ENCODE results near the gene HMGCL.
"Not testable (repeated sequence)": the region's sequence is repeated elsewhere in the genome, so short reads cannot be mapped to it uniquely, and the experiment has no call there.

HMGCL gene

GRCh38 chr1:23825076-23825761, at the start of gene HMGCL:
Gene HMGCL (minus strand): TSS chr1:23825429. CDS start chr1:23825415, 14 bp downstream.
- DNase-seq, result peak; percentile 91

GRCh38 chr1:23872421-23872820, 47.2 kb upstream of the HMGCL start:
- no peak for DNase-seq

GRCh38 chr1:23869051-23869450, 43.8 kb upstream of the HMGCL start:
- DNase-seq, result no peak

DNA sequence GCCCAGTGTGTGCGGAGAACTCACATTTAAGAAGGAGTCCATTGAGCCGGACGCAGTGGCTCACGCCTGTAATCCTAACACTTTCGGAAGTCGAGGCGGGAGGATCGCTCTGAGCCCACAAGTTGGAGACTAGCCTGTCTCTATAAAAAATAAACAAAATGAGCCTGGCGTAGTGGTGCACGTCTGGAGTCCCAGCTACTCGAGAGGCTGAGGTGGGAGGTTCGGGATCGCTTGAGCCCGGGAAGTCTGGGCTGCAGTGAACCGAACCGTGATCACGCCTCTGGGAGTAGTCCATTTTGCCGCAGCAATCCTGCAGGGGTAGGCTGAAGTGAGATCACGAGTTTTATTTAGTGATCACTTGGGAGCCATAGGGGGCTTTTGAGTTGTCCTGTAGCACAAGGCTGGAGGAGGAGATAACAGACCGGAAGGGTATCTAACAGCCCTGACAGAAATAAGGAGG, 43.4 kb upstream of the HMGCL start:
- DNase-seq, result no peak

GRCh38 chr1:23867895-23868556, 42.8 kb upstream of the HMGCL start, which contains the start of gene FUCA1:
Gene FUCA1 (minus strand): TSS chr1:23868290. CDS start chr1:23868286, 4 bp downstream.
- peak; percentile 95 for DNase-seq

DNA sequence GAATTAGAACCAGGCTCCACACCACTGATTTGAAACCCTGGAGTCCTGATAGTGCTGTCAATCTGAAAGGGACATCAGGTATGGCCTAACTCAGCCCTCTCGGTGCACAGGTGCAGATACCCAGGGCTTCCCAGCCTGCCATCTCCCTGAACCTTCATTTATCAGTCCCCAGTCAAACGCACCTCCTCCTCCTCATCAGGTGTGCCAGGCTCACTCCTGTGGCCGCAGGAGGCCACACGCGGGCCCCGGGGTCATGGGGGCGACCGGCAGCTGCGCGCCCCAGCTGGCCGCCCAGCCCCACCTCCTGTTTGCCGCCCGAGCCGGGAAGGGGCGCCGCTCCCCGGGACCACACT, 42.3 kb upstream of the HMGCL start:
- no peak for DNase-seq

GRCh38 chr1:23865543-23865930, 40.3 kb upstream of the HMGCL start:
- DNase-seq, result no peak

DNA sequence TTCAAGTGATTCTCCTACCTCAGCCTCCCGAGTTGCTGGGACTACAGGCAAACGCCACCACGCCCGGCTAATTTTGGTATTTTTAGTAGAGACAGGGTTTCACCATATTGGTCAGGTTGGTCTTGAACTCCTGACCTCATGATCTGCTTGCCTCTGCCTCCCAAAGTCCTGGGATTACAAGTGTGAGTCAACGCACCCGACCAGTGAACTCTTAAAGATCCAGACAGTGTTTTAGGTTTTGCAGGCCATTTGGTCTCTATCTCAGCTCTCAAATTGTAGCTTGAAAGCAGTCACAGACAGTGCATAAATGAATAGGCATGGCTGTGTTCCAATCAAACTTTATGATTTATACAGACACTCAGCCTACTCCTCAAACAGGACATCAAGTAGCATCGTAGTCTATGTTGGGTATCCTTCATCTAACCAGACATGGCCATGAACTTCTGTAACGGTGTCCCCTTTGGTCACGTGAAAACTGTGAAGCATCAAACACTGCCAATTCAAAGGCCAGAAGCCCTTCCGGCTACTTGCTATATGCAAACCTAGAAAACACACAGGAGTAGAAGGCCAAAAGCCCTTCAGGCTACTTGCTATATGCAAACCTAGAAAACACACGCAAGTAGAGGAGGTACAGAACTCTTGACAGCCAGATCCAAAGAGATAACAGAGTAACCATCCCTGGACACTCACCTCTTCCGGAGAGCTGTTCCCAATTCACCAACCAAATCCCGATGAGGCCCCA, 39.7 kb upstream of the HMGCL start:
- DNase-seq, result no peak

GRCh38 chr1:23862640-23863039, 37.4 kb upstream of the HMGCL start:
- no peak for DNase-seq

DNA sequence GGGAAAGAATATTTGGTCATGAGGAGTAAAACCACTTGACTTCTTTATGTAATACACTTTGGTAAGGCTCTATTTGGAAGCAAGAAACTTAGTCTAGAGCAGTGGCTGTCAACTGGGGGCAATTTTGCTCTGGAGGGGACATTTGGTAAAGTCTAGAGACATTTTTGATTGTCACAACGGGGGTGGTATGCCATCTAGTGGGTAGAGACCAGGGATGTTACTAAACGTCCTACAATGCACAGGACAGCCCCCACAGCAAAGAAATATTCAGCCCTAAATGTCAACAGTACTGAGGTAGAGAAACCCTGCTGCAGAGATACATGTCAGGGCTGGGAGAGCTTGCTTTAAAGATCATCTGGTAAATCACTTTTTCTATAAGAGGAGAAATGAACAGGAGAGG, 29.3 kb upstream of the HMGCL start:
- DNase-seq, result peak; percentile 18

GRCh38 chr1:23853124-23853523, 27.9 kb upstream of the HMGCL start:
- not testable (repeated sequence) for DNase-seq

DNA sequence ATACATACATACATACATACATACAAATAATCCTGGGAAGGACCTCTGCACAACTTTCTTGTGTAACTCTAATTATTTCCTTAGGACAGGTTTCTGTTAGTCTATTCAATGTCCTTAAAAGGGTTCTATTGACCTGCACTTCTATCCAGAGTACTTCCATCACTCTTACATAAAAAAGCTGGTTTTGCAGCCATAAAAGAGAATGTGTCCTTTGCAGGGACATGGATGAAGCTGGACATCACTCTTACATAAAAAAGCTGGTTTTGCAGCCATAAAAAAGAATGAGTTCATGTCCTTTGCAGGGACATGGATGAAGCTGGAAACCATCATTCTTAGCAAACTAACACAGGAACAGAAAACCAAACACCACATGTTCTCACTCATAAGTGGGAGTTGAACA, 26.2 kb upstream of the HMGCL start:
- not testable (repeated sequence) for DNase-seq

GRCh38 chr1:23848673-23849616, 23.7 kb upstream of the HMGCL start:
- no peak for DNase-seq

GRCh38 chr1:23847482-23848095, 22.4 kb upstream of the HMGCL start:
- not testable (repeated sequence) for DNase-seq

DNA sequence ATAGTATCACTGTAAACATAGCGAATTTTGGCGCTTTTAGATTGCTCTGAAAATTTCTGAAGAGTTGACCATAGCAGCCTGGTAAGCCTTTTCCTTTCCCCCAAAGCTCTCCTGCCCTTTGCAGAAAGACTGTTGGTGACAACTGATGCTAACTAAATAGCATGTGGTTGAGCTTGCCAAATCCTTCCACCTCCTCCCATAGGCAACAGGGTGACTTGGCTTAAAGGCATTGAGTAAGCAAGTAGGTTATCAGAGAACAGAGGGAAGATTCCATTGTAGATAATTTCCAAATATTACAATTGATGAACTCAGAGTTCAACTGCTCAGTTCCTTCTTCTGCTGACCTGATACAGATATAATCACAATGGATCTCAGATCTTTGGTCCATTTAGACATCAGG, 19.9 kb upstream of the HMGCL start:
- DNase-seq, result no peak

DNA sequence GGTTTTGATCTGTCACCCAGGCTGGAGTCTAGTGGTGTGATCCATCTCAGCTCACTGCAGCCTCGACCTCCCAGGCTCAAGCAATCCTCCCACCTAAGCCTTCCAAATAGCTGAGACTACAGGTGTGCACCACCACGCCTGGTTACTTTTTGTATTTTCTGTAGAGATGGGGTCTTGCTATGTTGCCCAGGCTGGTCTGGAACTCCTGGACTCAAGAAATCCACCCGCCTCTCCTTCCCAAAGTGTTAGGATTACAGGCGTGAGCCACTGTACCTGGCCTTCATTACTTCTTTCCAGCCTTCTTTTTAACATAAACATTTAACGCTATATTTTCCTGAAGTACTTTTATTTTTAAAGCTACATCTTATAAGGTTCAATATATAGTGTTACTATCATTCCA, 18.4 kb upstream of the HMGCL start:
- no peak for DNase-seq

DNA sequence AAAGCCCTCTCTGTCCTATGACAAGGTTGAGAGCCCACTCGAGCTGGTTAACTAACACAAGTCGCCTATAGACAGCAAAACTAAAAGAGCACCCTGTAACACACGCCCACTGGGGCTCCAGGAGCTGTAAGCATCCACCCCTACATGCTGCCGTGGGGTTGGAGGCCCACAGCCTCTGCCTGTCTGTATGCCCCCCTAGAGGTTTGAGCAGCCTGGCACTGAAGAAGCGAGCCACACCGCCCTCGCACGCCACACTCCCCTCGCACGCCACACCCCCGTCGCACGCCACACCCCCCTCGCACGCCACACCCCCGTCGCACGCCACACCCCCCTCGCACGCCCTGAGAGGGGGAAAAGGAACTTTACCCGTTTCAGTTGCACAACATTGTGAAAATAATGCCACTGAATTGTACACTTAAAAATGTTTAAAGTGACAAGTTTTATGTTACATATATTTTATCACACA, 13.2 kb upstream of the HMGCL start:
- DNase-seq, result peak; percentile 76

DNA sequence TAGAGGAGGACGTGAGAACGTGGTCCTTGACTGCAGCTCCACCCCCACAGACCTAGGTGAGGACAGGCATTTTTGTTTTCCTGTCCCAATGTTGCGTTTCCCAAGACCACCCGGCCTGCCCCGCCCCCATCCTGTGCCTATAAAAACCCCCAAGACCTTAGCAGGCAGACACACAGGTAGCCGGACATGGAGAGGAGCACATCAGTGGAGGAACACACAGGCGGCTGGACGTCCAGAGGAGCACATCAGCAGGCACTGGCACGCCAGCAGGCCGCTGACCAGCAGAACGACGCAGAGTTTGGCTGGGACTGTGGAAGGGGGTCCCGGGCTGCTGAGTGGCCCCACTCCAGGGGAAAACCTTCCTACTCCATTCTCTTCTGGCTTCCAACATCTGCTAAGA, 12.7 kb upstream of the HMGCL start:
- no peak for DNase-seq

GRCh38 chr1:23836037-23836436, 10.8 kb upstream of the HMGCL start:
- DNase-seq, result no peak

GRCh38 chr1:23834156-23834555, 8.9 kb upstream of the HMGCL start:
- not testable (repeated sequence) for DNase-seq

GRCh38 chr1:23827717-23828116, 2.5 kb upstream of the HMGCL start:
- DNase-seq, result no peak

GRCh38 chr1:23826590-23826989, 1.4 kb upstream of the HMGCL start:
- not testable (repeated sequence) for DNase-seq
